KOPT-K1 (cell line): ENCODE data around the gene CEPT1.

Source experiments
- H3K27ac ChIP-seq: fragments of 200-600 bp; sonication (generic); 2 replicates; pipeline ENCODE4 v1.5.1; 2016; ENCODE audit warnings: antibody characterized with exemption, mild to moderate bottlenecking, low read depth, low read length; ENCODE audit not compliant: poor library complexity, severe bottlenecking
- H3K36me3 ChIP-seq: fragments of 200-600 bp; sonication (generic); 2 replicates; pipeline ENCODE4 v1.5.1; 2017; ENCODE audit warnings: antibody characterized with exemption, mild to moderate bottlenecking, low read length, moderate library complexity; ENCODE audit not compliant: insufficient read depth
- H3K9me3 ChIP-seq: fragments of 200-600 bp; sonication (generic); 2 replicates; pipeline ENCODE4 v1.5.1; 2017; ENCODE audit warnings: antibody characterized with exemption, low read length, mild to moderate bottlenecking; ENCODE audit not compliant: insufficient read depth, poor library complexity, severe bottlenecking

Gene CEPT1

GRCh38 chr1:111220302-111220890, 80.4 kb downstream of the CEPT1 start:
- H3K36me3 ChIP-seq = no peaks in the 10 kb centered on the region

GRCh38 chr1:111221276-111221632, 81.2 kb downstream of the CEPT1 start:
- H3K27ac ChIP-seq = peak overlapping the region; percentile 99

More at GRCh38 chr1:111220302-111220890, 80.4 kb downstream of the CEPT1 start:
- Histone ChIP-seq H3K27ac (peak overlapping the region; percentile 99), H3K9me3 (no peaks in the 10 kb centered on the region)

GRCh38 chr1:111221633-111222291, 81.7 kb downstream of the CEPT1 start:
- no peaks in the 10 kb centered on the region for H3K36me3 ChIP-seq
- no peaks in the 10 kb centered on the region for H3K9me3 ChIP-seq
- H3K27ac ChIP-seq = peak overlapping the region; percentile 99

More at GRCh38 chr1:111221276-111221632, 81.2 kb downstream of the CEPT1 start:
- no peaks in the 10 kb centered on the region for H3K9me3 ChIP-seq
- H3K36me3 ChIP-seq = no peaks in the 10 kb centered on the region

GRCh38 chr1:111222308-111223125, 82.5 kb downstream of the CEPT1 start:
- Histone ChIP-seq H3K36me3 (no peaks in the 10 kb centered on the region), H3K27ac (peak overlapping the region; percentile 99), H3K9me3 (no peaks in the 10 kb centered on the region)

- Histone ChIP-seq H3K27ac (peak overlapping the region; percentile 99), H3K9me3 (no peaks in the 10 kb centered on the region), H3K36me3 (no peaks in the 10 kb centered on the region)
Measured at GRCh38 chr1:111223126-111223685, 83.2 kb downstream of the CEPT1 start.

GRCh38 chr1:111225091-111225490, 85.1 kb downstream of the CEPT1 start:
- no peaks in the 10 kb centered on the region for H3K36me3 ChIP-seq
- H3K27ac ChIP-seq = peak overlapping the region; percentile 99
- H3K9me3 ChIP-seq = no peaks in the 10 kb centered on the region

- Histone ChIP-seq H3K9me3 (no peaks in the 10 kb centered on the region), H3K36me3 (no peaks in the 10 kb centered on the region; the same call in 1 of the 2 replicates), H3K27ac (peak overlapping the region; percentile 99)
Measured at GRCh38 chr1:111225717-111226400, 85.8 kb downstream of the CEPT1 start.

GRCh38 chr1:111227434-111227833, 87.4 kb downstream of the CEPT1 start, which contains the start of gene CHI3L2:
TSS of gene CHI3L2 (plus strand) at chr1:111227713. CDS start at chr1:111227730, 17 bp downstream.
- peak within 1 kb of the TSS; percentile 99 for H3K27ac ChIP-seq
- peaks cover 15% of the 10 kb centered on the region; the same call in 1 of the 2 replicates for H3K36me3 ChIP-seq
- no peaks in the 10 kb centered on the region for H3K9me3 ChIP-seq

- H3K27ac ChIP-seq = peak overlapping the region; percentile 99
- no peaks in the 10 kb centered on the region for H3K9me3 ChIP-seq
- peaks cover 21% of the 10 kb centered on the region for H3K36me3 ChIP-seq
Measured at GRCh38 chr1:111227851-111228747, 88.1 kb downstream of the CEPT1 start.

GRCh38 chr1:111228748-111229126, 88.7 kb downstream of the CEPT1 start:
- Histone ChIP-seq H3K36me3 (peaks cover 25% of the 10 kb centered on the region), H3K27ac (peak overlapping the region; percentile 99), H3K9me3 (no peaks in the 10 kb centered on the region)

GRCh38 chr1:111232134-111232533, 92.1 kb downstream of the CEPT1 start:
- H3K9me3 ChIP-seq = no peaks in the 10 kb centered on the region
- peaks cover 57% of the 10 kb centered on the region for H3K36me3 ChIP-seq
- H3K27ac ChIP-seq = peak overlapping the region; percentile 99

GRCh38 chr1:111234258-111234657, 94.2 kb downstream of the CEPT1 start:
- H3K27ac ChIP-seq = peak overlapping the region; percentile 30
- no peaks in the 10 kb centered on the region for H3K9me3 ChIP-seq
- peaks cover 78% of the 10 kb centered on the region for H3K36me3 ChIP-seq
